ENCODE measurements around the gene CFAP410.
"Not testable (repeated sequence)": the region's sequence is repeated elsewhere in the genome, so short reads cannot be mapped to it uniquely, and the experiment has no call there.

Gene CFAP410

DNA sequence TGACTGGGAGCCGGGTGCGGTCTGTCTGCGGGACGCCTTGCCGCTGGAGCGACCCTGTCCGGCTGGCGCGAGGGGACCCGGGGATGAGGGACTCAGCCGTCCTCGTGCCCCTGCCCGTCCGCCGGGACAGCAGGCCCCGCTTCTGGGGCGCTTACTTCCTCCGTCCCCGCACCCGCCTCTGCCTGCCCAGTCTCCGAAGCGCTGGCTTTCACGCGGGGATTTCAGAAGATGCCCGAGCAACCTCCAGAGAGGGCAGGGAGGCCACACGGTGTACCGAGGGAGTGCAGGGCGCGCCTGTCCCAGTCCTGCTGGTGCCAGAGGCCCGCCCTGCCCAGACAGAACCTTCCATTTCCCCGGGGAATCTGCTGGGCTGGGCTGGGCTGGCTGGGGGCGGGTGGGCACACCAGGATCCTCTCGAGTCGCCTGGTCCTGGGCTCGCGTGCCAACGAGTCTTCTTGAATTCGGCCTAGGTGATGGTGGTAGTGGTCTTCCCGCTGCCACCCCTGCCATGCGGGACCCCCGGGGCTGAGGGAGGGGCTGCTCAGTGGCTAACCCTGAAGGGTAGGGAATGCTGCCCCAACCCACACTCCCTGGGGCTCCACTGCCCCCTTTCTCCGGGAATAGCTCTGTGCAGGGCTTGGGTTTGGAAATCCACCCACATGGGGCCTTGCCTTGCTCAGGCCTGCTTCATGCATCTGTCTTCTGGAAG is 11.7 kb upstream of the CFAP410 start:
- DNase-seq: no peak

DNA sequence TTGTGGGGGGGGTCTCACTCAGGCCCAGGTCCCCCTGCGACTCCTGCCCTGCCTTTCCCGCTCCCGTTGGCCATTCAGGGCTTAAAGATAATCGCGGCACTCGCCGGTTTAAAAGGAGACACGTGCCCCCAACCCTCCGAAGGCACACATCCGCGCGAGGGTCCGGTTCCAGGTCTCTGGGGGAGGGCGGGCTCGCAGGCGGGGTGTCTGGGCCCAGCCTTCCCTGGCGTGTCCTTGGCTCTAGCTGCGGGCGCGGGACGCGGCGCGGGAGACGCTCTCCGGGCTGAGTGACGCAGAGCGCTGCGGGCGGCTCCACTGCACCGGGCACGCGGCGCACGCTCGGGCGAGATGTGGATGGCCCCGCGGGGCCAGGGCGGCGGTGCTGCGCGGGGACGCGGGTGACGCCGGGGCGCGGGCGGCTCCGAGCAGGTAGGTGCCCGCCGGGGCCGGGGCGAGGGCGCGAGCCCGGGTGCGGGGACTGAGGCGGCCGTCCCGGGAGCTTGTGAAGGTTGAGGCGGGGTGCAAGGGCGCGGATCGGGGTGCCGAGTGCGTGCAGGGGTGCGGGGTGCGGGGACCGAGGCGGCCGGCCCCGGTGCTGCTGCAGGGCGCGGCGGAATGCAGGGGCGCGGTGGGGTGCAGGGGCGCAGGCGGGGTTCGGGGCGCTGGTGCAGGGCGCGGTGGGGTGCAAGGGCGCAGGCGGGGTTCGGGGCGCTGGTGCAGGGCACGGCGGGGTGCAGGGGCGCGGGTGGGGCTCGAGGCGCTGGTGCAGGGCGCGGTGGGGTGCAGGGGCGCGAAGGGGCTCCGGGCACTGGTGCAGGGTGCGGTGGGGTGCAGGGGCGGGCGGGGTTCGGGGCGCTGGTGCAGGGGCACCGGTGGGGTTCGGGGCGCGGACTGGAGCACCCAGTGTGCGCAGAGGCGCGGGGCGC is 10.9 kb upstream of the CFAP410 start:
- no peak for DNase-seq

DNA sequence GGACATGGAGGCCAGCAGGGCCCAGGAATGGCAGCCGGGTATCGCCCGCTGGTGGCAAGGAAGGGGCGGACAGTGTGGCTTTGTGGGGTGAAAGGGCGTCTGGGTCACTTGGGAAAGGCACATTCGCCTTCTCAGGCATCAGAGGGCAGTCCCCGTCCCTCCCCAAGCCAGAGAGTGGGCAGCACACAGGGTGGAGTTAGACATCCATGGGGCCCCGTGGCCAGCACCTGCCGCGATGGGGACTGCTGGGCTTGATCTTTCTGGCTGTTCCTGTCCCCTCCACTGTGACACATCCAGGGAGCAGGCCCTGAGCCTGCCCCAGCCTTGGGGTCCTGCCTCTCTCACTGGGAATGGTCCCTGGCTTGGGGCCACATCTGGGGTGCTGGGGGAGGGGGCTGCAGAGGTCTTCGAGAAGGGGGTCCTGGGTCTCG is 10.2 kb upstream of the CFAP410 start:
- DNase-seq: no peak

DNA sequence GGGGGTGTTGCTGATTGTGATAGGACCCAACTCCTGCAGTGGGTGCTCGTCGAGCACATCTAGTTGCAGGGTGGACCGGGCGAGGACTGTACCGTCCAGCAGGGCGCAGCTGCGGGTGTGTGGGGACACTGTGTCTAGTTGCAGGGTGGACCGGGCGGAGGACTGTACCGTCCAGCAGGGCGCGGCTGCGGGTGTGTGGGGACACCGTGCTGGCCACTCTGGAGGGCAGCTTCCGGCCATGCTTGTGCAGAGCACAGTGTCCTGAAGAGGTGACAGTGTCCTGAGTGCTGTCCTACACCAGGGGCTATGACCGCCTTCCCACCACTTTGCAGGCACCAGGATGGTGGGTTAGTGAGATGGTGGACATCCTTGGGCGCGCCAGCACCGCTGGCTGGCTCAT is 9.7 kb upstream of the CFAP410 start:
- no peak for DNase-seq

DNA sequence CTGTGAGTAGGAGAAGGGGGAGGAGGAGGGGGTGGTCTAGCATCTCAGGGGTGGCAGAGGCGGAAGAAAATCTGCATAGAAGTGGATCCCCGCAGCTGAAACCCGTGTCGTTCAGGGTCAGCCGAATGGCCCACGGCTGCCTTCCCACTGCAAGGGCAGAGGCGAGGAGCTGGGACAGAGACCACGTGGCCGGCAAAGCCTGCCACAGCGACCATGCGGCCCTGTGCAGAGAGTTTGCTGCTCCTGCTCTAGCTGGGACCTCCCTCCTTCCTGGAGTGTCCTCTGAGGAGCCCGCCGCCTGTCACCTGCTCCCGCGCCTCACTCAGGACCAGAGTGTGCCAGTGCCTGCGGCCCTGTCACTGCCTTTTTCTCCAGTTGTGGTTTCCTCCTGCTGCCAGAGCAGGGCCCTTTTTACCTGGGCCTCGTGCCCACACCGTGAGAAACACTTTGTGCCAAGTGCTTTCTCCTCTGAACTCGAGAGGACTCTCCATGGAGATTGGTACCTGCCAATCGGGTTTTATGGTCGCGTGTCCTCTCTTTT is 8.8 kb upstream of the CFAP410 start:
- no peak for DNase-seq

DNA sequence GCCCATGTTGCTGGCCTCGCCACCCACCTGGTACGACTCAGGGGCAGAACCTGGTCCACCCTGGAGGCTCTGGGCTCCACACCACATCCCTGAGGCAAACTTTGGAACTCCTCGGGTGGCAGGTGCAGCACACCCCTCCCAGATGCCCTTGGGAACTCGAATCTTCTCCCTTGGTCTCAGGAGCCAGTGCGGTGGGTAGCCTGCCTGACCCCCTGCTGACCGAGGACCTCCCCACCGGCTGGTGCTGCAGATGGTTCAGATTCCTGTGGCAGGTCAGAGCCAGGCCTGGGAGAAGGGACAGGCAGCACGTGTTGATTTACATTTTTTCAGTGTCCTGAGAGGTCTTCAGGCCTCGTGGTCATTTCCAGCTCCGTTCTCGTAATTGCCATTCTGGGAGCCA is 6.3 kb upstream of the CFAP410 start:
- no peak for DNase-seq

DNA sequence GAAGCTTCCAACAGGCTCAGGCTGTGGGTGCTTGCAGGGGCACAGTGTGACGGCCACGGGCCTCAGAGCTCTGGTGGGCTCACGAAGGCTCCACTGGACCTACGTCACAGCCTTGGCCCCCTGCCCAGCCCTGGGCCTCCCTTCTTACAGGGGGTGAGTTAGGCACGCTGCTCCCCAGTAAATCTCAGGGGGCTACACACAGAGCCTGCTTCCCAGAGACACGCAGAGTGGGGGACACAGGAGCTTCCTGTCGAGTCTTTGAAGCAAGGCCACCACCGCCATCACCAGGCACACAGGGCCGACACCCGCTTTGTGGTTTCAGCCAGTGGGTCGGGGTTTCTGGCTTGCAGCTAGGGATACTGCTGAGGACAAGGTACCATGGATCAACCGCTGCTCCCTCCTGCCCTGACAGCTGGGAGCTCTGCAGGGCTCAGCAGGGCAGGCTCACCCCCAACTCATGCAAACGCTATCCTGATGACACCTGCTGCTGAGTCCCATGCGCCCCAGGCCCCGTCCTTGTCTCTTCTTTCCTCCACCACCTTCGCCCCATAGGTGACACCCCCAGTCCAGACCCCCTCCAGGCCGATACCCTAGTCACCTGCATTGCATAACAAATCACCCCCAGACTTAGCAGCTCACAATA is 5.5 kb upstream of the CFAP410 start:
- no peak for DNase-seq

DNA sequence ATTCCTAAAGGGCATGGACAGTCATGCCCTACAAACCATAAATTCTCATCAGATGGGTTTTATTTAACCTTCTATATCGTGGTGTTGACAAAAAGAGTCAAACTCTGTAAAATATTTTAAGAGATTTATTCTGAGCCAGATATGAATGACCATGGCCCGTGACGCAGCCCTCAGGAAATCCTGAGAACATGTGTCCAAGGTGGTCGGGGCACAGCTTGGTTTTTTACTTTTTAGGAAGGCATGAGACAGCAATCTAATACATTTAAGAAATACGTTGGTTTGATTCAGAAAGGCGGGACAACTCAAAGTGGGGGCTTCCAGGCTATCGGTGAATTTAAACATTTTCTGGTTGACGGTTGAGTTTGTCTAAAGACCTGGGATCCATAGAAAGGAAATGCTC is 3.8 kb upstream of the CFAP410 start:
- not testable (repeated sequence) for DNase-seq

DNA sequence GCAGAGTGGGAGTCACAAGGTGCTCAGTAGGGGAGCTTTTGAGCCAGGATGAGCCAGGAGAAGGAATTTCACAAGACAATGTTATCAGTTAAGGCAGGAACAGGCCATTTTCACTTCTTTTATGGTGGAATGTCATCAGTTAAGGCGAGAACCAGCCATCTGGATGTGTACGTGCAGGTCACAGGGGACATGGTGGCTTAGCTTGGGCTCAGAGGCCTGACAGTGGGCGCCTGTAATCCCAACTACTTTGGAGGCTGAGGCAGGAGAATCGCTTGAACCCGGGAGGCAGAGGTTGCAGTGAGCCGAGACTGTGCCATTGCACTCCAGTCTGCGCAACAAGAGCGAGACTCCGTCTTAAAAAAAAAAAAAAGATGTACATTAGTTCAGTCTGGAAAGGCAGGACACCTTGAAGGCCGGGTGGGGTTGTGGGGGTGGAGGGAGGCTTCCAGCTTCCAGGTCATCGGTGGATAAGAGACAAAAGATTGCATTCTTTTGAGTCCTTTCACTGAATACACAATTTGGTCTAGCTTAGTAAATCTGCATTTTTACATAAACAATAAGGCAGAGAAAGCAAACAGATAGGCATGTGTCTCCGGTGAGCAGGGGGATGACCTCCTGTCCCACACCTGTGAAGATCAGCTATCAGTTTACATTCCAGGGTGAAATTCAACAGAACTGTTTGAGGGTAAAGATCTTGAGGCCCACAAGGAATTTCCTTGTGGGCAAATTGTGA is 2.7 kb upstream of the CFAP410 start:
- DNase-seq: not testable (repeated sequence)

DNA sequence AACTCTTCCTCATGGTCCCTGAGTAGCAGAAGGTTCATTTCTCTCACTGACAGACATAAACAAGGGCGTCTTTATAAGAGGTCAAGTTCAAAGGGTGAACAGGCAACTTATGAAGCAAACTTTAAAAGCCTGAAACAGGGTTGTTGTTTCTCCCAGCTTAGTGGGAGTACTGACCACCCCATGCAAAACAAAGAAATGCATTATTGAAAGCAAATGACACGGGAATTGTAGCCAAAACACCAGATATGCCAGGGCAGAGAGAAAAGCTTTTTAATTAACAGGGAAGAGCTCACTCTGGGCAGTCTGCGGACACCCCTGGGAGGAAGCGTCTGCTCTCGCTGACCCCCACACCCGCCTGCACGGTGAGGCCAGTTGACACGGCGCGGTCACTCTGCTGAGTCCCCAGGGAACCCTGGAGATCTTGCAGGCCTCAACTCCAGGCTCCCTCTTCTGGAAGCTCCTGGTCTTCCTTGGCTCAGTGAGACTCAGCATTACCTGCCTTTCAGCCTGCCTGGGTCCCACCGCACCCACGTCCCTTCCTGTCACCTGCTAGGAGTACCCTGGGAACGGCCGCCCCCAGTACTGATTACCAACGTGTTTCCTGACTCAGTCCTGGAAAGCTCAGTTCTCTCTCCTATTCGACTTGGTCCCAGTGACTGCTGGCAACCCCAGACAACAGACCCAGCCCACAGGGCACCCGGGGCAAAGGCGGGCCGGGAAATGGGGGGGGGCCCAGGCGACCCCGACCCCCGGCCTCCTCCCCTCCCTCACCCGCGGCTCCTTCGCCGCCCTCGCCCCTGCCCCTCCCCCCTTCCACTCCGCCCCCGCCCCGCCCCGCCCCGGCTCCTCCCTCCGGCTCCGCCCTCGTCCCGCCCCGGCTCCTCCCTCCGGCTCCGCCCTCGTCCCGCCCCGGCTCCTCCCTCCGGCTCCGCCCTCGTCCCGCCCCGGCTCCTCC is 972 bp downstream of the CFAP410 start:
- DNase-seq: peak; percentile 71

DNA sequence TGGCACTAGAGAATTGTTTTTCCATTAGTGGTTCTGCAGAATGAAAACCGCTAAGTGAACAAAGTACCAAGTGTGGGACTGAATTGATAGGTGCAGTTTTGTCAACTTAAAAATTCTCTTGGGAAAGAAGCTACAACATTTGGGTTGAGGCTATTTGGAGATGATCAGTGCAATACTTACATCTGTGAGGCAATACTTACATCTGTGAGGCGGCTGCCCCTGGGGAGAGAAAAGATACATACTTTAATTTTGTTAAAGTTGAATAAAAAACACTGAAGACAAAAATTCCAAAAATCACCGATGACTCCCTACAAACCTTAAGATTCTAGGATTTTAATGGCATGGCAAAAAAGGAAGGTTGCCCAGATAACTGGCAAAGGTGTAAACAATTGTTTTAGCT is 1.7 kb downstream of the CFAP410 start:
- no peak for DNase-seq

DNA sequence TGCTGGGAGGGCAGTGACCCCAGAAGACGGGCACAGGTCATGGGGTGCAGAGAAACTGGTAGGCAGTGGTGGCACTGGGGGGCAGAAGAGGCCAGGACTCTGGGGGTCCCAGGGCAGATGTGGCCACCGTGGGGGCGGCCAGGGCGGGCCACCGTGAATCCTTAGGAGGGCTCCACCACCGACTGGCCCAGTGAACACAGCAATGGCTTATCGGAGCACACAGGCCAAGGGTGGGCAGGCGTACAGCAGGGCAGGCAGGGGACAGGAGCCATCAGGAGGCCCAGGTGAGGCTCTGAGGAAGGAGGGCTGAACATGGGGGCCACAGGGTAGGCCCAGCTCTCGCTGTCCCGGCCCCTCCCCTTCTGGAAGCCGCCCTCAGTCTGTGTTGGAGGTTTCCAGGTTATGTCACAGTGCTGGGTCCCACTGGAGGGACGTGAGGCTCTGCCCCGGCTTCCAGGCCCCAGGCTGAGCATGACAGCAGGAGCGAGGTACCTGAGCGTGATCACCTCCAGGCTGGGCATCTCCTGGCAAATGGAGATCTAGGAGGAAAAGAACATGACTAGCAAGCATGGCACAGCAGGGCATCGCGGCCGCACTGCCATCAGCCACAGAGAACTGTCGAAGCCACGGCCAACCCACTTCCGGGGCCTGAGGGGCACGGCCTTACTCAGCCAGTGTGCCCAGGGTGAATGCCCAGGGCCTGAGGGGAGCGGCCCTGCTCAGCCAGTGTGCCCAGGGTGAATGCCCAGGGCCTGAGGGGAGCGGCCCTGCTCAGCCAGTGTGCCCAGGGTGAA is 3.7 kb downstream of the CFAP410 start:
- DNase-seq: no peak

DNA sequence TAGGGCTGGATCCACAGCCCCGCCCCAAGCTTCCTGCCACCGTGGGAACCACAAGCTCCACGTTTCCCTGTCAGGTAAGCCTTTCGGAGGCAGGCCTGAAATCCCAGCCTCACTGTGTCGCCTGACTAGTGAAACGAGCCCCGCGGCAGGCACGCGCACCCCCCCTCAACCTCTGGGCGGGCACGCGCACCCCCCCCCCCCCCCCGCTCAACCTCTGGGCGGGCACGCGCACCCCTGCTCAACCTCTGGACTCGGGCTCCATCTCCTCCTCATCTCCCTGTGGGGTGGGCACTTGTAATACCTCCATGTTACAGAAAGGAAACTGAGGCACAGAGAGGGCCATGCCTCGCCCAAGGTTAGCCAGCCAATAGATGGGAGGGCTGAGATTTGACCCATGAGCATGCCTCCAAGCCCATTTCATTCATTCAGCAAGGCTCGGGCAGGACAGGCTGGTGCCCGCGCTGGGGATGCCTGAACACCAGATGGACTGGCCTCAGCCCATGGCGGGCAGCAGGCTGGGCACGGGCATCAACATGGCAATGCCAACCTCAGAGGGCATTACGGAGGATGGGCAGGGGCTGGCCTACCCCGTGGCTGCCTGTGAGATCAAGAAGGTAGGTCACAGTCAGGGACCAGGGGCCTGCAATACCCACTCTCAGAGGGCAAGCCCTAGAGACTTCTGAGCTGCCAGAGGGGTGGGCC is 4.7 kb downstream of the CFAP410 start:
- DNase-seq: no peak

DNA sequence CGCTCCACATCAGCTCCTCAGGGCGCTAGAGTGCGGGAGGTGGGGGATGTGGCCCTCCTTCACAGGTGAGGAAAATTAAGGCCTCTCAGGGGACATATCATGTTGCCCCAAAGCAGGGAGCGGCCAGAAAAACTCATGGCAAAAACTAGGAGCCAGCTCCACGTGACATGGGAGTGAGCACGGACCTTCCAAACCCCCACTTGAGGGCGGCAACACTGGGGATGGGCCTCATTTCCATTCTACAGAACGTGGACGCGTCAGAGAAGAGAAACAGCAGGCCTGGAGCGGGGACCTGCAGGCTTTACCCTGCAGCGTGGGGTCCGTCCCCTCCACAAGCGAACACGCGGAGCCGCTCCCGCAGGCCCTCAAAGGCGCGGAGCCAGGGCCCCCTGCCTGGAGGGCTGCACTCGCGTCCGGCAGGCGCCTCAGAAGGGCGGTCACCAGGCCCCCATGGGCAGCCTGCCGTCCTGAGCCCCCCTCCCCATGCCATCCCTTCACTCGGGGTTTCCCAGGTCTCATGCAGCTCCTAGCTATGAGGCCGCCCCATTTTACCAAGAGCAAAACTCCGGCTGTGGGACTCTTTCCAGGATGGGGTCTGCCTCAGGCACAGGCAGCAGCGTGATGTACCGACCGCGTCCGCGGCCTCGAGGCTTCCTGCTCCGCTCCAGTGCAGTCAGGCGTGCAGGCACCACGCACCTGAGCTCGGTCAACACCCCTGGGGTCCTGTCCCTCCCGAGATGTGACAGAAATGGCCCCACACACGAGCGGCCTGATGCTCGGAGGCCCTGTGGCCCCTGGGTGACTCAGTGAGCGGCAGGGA is 5.5 kb downstream of the CFAP410 start:
- no peak for DNase-seq

DNA sequence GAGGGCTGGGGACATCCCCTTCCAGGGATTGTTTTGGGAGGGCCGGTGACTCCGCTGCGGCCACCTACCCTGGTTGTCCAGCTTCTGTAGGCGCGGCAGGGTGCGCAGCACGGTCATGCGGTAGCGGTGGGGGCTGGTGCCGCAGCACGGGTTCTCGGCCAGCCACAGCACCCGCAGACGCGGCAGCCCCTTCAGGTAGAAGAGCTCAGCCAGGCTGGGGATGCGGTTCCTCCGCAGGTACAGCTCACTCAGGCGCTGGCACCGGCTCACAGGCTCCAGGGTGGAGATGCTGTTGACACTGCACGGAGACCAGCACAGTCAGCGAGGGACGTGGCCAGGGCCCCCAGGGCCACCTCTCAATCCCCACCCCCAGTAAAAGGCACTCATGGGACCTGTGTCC is 6.2 kb downstream of the CFAP410 start:
- DNase-seq: no peak

DNA sequence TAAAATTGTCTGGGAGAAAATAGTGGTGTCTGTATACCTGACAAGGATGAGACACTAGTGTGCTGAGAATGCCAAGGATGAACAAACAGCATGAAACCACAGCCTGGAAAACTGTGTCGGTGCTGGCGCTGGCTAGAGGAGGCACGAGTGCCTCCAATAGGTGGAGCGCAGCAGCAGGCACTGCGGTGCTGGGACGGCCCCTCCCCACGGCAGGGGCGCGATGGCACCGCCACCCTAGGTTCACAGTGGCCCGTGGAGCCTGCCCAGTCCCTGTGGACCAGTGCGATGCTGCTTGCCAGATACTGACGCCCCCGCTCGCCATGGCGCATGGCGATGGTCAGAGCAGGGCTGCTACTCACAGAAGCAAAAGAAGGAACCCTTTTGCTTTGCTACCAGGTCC is 6.8 kb downstream of the CFAP410 start:
- DNase-seq: no peak

DNA sequence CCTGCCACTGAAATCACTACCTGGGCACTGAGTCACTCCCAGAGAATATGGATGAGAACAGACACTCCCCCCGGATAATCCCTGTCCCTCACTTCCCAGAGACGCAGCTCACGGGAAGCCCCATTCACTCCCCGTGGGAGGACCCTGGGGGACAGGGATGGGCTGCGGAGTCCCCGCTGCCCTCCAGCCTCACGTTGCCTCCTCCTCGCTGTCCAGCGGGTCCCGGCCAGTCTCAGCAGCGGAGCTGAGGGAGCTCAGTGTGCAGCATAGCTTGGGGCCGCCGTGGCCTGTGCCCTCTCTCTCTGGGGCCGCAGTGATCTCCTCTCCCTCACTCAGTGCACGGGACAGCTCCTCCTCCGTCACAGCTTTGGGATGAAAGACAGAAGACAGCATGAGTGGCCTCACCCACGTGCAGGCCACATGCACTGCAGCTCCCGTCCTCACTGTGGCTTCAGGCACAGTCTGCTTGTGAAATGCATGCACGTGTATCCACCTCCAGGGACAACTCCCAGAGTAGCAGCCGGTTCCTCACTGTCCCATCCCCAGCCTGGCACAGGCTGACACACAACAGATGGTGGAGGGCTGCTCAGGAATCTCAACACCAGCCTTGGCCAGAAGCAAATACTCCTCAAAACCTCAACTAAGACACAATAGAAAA is 7.4 kb downstream of the CFAP410 start:
- DNase-seq: no peak

DNA sequence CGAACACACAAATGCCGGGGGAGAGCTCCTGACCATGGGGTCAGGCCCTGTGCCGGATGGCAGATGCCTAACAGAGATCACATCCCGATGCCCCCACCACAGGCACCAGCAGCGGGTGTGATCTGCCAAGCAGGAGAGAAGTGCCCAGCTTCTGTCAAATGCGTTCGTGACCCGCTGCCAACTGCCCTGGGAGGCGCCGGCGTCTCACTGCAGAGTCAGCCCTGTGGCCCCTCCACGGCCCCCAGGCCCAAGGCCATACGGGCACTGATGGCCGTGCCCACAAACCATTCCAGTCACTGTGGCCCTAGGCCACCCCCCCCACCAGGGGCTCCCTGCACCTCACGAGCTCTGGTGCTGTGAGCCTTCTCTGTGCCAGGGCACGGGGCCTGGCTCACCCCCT is 8.0 kb downstream of the CFAP410 start:
- DNase-seq: no peak

DNA sequence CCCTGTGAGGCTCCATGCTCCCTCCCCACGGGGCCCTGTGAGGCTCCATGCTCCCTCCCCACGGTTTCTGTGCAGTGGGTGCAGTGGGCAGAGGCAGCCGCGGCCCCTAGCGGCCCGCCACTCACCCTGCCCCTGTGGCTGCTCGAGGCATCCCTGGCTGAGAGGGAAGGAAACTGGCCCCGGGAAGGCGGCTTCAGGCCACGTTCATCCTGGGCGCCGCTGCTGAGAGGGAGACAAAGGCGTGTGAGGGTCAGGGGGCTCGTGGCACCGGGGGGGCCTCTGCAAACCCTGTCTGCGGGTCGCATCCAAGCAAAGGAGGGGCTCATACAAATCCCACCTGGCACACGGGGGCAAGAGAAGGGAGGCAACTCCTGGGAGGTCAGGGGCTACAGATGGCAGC is 8.5 kb downstream of the CFAP410 start:
- DNase-seq: no peak

Measured in NCI-H146 (cell line).